OCI-LY7 (cell line): ENCODE measurements around the gene NUFIP2.

Source experiments
- EZH2phosphoT487 ChIP-seq: fragments of 200-600 bp; sonication (generic); IDR thresholded peaks from 2 replicates; pipeline ENCODE4 v1.6.1; 2018; ENCODE audit warnings: low read depth, borderline replicate concordance, mild to moderate bottlenecking, mixed run types, antibody characterized with exemption, low read length, moderate library complexity, mixed read lengths
- TF ChIP-seq, protein P1 (sequence below): fragments of 200-600 bp; sonication (generic); conservative IDR thresholded peaks from 2 replicates; pipeline ENCODE4 v1.5.1; 2014; ENCODE audit warnings: mild to moderate bottlenecking, antibody characterized with exemption, low read length, moderate library complexity, mixed read lengths

DNA sequence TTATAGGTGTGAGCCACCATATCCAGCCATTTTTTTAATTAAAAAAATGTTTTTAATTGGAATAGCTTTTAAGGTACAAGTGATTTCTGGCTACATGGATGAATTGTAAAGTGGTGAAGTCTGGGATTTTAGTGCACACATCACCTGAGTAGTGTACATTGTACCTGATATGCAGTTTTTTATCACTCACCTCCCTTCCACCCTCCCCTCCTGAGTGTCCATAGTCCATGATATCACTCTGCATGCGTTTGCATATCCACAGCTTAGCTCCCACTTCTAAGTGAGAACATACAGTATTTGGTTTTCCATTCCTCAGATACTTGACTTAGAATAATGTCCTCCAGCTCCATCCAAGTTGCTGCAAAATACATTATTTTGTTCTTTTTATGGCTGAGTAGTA lies 60.6 kb downstream of the NUFIP2 start:
- TF ChIP-seq, protein P1, sequence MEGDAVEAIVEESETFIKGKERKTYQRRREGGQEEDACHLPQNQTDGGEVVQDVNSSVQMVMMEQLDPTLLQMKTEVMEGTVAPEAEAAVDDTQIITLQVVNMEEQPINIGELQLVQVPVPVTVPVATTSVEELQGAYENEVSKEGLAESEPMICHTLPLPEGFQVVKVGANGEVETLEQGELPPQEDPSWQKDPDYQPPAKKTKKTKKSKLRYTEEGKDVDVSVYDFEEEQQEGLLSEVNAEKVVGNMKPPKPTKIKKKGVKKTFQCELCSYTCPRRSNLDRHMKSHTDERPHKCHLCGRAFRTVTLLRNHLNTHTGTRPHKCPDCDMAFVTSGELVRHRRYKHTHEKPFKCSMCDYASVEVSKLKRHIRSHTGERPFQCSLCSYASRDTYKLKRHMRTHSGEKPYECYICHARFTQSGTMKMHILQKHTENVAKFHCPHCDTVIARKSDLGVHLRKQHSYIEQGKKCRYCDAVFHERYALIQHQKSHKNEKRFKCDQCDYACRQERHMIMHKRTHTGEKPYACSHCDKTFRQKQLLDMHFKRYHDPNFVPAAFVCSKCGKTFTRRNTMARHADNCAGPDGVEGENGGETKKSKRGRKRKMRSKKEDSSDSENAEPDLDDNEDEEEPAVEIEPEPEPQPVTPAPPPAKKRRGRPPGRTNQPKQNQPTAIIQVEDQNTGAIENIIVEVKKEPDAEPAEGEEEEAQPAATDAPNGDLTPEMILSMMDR, result no peak
- TF ChIP-seq EZH2phosphoT487, result no peak
